Right renal pelvis (tissue), 4 donors: ENCODE results near the gene SPTBN5. TPM values are rescaled to one million over a fixed set of nuclear protein-coding genes. Genes with fewer than 3 reads are reported as not detected.
"Not testable (repeated sequence)": the region's sequence is repeated elsewhere in the genome, so short reads cannot be mapped to it uniquely, and the experiment has no call there.

Source experiments
- DNase-seq, 4 donors: peaks; one replicate each; pipeline ENCODE4 v3.0.0-alpha.2; 2013; ENCODE audit warnings: low read depth in 4 of 4, low spot score in 3 of 4, missing footprints in 1 of 4
- polyA plus RNA-seq, 4 donors: library from polyadenylated mRNA; unstranded; fragments of 120-200 nt; gene quantifications; one replicate each; pipeline ENCODE4 v1.2.1, GENCODE V29; 2013; ENCODE audit not compliant: insufficient read length in 4 of 4

Gene SPTBN5
- polyA plus RNA-seq, 4 donors, result 2.6 to 3.0 (median 2.7) TPM

DNA sequence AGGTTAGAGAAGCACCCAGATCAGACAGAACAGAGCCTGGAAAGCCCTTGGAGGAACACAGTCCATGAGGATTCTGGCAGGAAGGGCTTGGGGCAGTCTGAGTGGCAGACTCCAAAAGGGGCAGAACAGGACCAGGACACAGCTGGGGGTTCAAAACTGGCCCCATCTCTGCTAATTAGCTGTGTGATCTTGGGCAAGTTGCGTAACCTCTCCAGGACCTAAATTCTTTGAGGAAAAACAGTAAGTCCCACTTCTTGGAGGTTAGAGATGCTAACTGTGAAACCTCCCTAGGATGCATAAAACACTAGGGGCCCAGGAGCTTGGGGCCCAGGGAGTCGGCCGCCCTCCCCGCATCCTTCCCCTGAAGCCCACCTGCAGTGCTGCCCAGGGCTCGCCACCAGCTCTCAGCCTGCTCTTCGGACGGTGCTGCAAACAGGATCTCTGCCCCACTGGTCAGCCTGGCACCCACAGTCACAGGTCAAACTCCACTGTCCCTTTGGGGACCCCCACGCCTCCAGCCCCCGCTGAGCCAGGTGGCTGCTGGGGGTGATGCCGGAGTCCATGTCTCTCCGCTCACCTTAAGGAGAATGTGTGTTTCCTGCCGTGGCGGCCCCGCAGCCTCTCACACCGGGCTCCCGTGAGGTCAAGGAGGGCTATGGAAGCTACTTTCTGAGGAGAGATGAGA is 43.2 kb downstream of the SPTBN5 start:
- DNase-seq, result no peak

DNA sequence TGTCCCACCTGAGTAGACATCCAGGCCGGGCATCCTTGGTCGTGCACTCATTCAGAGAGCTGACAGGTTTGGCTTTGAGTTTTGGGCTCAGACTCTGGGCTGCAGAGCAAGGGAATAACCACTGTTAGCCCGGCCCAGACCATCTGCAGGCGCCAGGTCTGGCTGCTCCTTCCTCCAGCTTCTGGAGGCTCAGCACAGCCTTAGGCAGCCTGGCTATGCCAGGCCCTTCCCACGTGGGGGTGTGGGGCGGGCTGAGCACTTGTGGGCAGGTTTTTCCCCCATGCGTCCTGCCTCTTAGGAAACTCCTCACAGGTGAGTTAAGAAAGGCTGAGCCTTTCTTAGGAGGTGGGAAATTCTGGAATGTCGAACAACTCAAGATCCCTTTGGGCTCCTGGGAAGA is 44.0 kb downstream of the SPTBN5 start:
- DNase-seq, result no peak

DNA sequence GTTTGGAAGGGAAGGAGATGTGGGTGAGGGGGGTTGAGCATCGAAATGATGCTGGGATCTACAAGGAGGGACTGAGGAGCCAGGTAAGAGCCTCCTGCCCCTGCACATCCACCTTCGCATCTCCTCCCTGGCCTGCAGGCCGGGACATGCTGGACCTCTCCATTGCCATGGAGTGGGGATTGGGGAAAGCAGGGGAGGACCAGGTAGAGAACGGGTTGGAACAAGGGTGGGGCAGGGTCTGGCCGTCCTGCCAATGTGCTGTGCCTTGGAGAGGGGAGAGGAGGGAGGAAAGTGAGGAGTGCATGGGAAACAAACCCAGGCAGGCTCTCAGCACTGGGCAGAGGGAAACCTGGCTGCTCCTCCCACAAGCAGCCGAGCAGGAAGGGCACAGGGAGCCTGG is 44.6 kb downstream of the SPTBN5 start:
- no peak for DNase-seq

DNA sequence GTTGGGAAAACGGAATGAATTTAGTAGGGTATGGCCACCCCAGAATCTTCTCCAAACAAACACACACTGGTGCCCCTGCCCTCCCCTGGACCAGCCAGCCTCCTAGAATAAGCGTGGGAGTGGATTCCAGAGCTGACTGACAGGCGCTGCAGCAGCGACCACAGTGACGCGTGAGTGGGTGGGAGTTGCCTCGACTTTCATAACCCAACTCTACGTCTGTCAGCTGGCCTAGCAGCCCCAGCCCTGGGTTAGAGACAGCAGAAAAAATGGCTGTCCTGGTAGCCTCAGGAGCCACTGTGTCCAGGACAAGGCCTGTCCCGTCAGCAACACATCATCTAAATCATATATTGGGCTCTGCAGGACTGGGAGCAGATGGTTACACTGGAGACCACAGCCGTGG is 45.2 kb downstream of the SPTBN5 start:
- no peak for DNase-seq

DNA sequence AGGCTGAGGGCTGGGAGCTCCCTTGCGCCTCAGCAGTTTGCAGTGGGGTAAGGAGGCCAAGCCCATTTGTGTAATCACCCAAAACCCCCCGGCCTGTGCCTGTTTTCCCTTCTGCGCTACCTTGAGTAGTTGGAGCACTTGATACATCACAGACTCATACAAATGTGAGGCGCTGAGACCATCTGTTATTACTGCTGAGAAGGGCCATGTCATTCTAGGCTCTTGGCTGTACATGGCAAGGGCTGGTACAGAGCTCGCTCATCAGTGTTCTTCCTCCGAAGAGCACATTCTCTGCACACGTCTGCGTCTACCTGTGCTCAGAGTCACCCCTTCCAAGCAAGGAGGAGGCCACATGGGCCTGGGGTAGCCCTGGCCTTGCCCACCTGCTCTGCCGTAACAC is 45.9 kb downstream of the SPTBN5 start:
- DNase-seq, result no peak

DNA sequence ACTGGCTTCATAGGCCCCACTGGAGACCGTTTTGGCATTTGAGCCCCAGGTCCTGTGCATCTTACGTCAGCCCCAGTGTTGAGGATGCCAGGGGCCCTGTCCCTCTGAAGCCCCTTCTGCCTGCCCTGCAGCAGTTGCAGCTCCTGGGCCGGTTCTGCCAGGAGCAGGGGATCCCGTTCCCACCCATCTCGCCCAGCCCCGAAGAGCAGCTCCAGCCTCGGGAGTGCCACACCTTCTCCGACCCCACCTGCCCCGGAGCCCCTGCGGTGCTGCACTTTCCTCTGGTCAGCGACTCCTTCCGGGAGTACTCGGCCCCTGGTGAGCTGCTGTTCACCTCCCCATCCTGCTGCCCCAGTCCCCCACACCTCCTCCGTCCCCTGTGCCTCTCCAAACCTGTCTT is 46.6 kb downstream of the SPTBN5 start:
- DNase-seq, result no peak

DNA sequence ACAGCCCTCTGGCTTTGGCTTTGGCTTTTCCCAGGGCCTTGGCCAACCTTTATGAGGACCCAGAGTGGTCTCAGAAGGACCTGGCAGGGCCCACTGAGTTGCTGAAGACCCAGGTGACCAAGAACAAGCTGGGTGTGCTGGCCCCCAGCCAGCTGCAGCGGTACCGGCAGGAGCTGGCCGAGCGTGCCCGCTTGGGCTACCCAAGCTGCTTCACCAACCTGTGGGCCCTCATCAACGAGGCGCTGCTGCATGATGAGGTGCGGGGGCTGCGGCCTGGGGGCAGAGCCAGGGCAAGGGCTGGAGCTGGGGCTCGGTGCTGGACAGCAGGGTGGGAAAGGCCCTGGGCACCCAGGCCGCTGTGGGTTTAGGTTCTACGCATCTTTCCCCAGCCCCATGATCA is 49.0 kb downstream of the SPTBN5 start:
- no peak for DNase-seq

DNA sequence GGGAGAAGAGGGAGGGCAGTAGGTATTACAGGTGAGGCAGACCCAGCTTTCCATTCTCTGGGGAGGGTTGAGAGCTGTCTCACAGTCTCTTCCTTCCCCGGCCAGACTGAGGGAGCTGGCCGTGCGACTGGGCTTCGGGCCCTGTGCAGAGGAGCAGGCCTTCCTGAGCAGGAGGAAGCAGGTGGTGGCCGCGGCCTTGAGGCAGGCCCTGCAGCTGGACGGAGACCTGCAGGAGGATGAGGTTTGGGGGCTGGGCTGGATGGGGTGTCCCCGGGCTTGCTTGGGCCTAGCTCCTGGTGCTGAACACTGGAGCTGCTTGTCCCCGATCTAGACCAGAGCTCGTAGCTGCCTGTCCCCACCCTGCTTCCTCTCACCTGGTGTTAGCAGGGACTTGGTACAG is 50.3 kb downstream of the SPTBN5 start:
- no peak for DNase-seq

DNA sequence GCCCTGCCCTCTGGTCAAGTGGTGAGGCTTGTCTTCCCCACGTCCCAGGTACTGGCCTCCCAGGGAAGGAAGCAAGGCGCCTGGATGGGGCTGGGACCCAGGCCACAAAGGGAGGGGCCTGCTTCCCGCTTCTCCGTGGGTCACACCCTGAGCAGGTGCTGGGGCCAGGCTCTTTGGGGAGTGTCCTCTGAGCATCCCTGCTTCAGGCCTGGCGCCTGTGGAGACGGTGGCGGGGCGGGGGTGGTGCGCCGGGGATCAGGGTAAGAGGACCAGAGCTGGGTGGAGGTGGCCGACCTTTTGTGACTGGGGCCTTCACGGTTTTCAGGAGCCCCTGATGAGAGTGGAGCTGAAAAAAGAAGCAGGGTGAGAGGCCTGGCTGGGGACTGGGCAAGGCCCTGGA is 51.6 kb downstream of the SPTBN5 start:
- DNase-seq, result no peak

DNA sequence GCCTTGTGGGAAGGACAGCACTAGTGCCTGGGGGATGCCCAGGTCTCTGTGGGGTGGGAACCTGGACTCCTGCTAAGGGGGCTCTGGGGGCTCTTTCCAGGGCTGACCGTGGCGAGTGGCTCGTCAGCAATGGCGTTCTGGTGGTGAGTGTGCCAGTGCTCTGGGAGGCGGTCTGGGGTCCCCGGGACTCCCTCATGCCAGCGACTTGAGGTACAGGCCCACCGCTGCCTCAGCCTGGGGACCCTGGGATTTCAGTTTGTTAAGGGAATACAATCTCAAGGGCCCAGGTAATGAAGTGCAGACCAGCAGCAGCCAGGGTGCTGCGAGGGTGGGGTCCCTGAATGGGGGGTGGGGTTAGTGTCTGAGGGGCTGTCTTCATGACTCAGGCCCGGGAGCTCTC is 52.7 kb downstream of the SPTBN5 start:
- DNase-seq, result no peak

DNA sequence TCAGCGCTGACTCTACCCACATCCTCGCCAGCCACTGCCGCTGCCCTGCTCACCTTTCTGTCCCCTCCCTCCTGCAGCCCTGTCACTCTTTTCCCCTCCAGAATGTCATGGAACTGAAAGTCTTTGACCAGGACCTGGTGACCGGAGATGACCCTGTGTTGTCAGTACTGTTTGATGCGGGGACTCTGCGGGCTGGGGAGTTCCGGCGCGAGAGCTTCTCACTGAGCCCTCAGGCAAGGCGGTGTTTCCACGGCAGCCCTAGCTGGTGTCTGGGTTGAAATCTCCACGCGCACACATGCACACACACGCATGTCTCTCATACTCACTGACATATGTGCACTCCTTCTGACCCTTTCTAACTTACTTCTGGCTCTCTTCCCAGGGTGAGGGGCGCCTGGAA is 53.2 kb downstream of the SPTBN5 start:
- DNase-seq, result no peak

DNA sequence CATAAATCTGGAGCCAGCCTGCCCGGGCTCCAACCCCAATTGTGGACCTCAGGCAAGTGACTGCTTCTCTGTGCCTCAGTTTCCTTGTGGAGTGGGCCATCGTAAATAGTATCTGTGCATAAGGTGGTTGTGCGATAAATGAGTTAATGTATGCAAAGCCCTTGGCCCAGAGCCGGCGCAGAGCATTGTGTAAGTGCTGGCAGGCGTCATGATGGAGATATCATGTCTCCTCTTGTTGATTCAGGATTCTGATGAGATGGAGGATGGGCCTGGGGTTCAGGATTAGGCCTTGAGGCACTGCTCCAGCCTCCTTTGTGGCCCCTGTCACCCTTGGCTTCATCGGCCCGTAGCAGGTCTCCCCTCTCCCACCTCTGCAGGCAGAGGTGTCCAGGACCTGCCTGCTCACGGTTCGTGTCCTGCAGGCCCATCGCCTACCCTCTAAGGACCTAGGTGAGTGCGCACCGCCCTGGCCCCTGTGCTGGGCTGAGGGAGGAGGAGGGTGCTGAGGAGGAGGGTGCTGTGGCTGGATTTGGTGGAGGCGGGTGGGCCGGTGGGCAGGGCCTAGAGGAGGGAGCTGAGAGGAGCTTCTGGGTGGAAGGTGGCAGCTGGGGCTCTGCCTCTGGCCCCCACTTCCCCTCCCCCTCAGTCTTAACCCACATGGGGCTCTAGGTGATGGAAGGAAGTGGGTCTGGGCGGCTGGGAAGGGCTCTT is 53.9 kb downstream of the SPTBN5 start:
- no peak for DNase-seq

DNA sequence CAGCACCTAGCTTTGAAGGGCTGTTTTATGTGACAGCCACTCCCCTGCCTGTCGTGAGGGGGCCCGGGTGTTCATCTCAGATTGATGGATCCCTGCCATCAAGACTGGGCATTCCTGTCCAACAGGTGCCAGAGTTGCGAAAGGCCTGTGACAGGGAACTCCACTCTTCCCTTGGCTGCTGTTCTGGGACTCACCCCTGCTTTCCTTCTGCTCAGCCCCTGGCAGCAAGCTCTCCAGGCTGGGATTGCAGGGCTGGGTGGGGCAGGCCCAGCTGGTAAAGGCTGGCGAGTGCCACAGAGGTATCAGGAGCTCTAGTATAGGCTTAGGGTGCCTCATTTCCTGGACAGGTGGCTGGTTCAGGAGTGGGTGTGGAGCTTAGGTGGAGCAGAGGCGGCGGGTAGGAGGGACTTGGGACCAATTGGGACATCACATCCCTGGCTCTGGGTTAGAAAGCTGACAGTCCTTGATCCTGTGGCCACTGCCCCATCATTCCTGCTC is 55.4 kb downstream of the SPTBN5 start, which contains the start of gene PLA2G4B:
PLA2G4B (plus strand) TSS at position 448 of the 498 bp plus-strand sequence. CDS start 67 bp downstream, outside the sequence.
- no peak for DNase-seq

DNA sequence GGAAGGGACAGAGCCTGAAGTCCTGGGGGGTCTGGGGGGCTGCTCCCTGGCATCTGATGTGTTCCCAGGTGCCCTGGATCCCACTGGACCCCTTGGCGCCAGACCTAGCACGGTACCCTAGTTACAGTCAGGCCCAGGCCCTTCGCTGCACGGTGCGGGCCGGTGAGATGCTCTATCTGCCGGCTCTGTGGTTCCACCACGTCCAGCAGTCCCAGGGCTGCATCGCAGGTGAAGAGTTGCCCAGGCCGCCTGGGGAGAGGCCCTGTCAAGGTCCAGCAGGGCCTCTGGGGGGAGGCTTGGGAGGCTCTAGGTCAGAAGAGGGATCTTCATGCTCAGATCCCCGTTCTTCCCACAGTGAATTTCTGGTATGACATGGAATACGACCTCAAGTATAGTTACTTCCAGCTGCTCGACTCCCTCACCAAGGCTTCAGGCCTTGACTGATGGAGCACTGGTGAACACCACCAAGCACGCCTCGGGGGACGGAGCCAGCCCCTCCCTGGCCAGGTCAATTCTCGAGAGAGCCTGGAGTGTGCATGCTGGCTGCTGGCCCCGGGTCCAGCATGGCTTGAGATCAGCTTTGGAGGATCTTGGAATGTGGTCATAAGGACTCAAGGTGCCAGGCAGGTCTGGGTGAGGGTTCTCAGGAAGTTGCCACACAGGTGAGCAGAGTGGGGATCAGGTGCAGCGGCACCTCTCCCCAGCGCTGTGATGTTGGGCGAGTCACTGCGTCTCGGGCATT is 57.0 kb downstream of the SPTBN5 start:
- no peak for DNase-seq

DNA sequence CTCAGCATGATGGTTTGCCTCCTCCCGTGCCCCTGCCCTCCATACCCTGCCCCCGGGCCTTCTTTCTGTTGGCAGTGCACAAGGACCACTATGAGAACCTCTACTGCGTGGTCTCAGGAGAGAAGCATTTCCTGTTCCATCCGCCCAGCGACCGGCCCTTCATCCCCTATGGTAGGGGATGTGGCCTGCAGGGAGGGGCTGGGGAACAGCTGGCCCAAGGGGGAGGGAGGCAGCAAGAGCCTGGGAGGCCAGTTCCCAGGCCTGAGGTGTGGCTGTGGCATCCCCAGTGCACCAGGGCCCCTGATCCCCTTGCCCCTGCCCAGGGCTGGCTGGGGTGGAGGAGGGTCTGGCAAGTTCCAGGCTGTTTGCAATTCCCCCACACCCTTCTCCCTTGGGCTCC is 57.8 kb downstream of the SPTBN5 start:
- DNase-seq, result no peak

DNA sequence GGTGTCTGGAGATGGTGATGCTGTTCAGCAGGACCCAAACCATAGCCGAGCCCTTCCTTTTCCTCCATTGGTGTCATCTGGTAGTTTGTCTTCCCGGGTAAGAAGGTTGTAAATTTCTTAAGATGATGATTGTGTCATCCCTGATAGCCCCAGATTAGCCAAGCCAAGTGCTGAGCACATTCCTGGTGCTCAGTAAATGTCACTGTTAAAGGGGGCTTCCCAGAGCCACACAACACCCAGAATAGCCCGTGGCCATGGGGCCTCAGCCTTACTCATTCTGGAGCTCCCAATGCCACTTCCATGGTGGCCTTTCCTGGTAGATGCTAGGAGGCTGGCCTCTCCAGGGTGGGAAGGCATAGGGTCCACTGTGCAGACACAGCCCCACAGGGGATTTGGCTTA is 59.8 kb downstream of the SPTBN5 start:
- no peak for DNase-seq

DNA sequence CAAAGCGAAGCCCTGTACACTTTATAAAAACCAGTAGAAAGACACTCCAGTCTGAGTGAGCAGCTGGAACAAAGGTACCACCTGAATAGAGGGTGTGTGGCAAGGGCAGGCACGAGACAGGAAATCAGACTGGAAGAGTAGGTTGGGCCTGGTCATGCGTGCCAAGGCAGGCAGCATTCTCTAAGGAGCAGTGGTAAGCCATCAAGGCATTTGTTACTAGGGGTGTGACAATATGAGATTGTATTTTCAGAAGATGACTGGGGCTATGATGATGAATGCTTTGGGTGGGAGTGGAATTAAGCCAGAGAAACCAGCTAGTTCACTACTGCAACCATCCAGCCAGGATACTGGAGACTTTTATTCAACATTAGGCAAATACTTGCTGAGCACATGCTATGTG is 61.0 kb downstream of the SPTBN5 start:
- DNase-seq, result no peak

DNA sequence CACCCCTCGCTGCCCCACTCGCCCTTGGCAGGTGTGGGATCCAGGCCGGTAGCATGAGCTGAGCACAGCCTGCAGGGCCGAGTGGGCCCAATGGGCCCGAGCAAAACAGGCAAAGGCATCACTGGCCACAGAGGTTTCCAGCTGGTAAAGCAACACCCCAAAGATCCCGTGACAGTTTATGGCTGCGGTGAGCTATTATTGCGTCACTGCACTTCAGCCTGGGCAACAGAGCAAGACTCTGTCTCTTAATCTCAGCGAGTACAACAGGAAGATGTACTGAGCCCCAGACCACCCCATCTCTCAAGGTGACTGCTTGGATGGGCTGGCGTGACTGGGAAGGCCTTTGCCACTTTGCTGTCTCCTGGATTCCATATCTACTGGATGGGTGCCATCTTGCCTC is 61.6 kb downstream of the SPTBN5 start:
- DNase-seq, result no peak

DNA sequence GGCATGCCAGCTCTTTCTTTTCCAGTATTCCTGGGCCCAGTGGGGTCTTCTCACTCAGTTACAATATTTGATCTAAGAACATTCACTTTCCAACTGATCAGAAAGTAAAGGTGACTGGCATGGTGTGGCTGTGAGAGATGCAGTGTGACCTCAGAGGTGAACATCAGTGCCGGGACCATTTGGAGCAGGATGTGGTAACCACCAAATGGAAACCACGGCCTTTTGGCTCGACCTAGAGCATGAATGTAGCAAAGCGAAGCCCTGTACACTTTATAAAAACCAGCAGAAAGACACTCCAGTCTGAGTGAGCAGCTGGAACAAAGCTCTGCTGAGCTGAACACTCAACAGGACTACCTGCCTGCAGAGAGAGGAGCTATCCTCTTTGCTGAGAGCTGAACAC is 62.6 kb downstream of the SPTBN5 start:
- DNase-seq, result not testable (repeated sequence)

DNA sequence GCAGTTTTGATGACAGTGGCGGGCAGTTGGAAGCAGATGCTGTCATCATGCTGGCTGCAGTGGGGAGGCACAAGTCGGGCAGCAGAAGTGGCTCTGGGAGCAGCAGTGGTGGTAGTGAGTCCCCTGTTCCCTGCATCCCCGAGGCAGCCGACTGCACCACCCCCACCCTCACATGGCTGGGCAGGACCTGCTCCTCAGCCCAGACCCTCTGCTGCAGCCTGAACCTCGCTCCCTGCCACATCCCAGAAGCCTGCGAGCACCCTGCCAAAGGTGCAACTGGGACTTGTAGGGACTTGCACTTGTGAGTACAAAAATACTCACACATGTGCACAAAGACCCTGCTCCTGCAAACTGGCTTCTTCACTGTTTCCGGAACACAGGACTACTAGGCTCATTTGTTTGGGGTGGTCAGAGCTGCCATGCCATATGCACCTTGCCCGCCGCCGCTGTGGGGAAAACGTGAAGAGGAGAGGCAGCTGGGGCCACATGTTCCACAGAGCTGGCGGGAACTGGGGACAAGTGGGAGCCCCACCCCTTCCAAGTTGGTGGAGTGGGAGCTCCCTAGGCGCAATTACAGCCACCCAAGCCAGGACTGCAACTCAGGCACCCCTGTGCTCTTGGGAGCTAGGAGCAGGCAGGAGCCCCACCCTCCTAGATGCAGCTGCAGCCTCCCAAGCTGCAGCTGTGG is 63.8 kb downstream of the SPTBN5 start:
- DNase-seq, result no peak

DNA sequence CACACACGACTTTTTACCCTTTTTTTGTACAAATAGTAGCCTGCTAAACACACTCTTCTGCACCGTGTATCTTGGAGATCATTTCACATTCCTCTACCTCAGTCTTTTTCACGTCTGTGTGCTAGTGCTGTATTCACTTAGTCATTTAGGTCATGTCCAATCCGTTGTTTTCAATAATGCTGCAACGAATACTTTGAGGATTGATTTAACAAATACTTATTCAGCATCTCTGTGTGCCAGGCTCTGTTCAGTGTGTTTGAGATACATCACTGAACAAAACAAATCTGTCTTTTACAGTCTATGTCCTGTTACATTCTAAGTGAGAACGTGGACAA is 65.1 kb downstream of the SPTBN5 start:
- no peak for DNase-seq
